ENCODE measurements around the gene AFTPH.

GRCh38 chr2:64582774-64583340, 58.7 kb downstream of the AFTPH start:
- TF ChIP-seq CTCF (IDR thresholded peaks at IDR 0.05): no peak
- TF ChIP-seq POLR2AphosphoS5 (IDR thresholded peaks at IDR 0.05): no peak
